GM06990 (cell line): ENCODE data around the gene SETMAR.
"Not testable (repeated sequence)": the region's sequence is repeated elsewhere in the genome, so short reads cannot be mapped to it uniquely, and the experiment has no call there.

Source experiments
- DNase-seq: peaks from one replicate; pipeline ENCODE4 v3.0.0-alpha.2; 2011; ENCODE audit not compliant: insufficient read length; ENCODE audit errors: extremely low read depth
- H3K27me3 ChIP-seq: replicated peaks from 2 replicates; pipeline ENCODE4 v1.6.0; 2011; ENCODE audit warnings: low read length; ENCODE audit not compliant: control insufficient read depth, insufficient read depth
- H3K36me3 ChIP-seq: 2 replicates; pipeline ENCODE4 v1.5.1; 2011; ENCODE audit warnings: low read length; ENCODE audit not compliant: control insufficient read depth, insufficient read depth
- H3K4me3 ChIP-seq: replicated peaks from 2 replicates; pipeline ENCODE4 v1.5.1; 2011; ENCODE audit warnings: low read depth, mild to moderate bottlenecking, control low read depth, low read length
- CTCF ChIP-seq: IDR thresholded peaks from 2 replicates; pipeline ENCODE4 v1.5.1; 2011; ENCODE audit warnings: low read length, control low read depth, mild to moderate bottlenecking, inconsistent platforms; ENCODE audit not compliant: insufficient read depth, poor library complexity, severe bottlenecking

The SETMAR gene

GRCh38 chr3:4292301-4292700, 10.9 kb upstream of the SETMAR start:
- Histone ChIP-seq H3K4me3 (no peak overlapping the region), H3K27me3 (no peaks in the 10 kb centered on the region), H3K36me3 (no peaks in the 10 kb centered on the region)
- TF ChIP-seq CTCF = no peak
- DNase-seq = no peak

GRCh38 chr3:4294616-4295327, 8.4 kb upstream of the SETMAR start:
- TF ChIP-seq CTCF = no peak
- no peak overlapping the region for H3K4me3 ChIP-seq

GRCh38 chr3:4296454-4296853, 6.7 kb upstream of the SETMAR start:
- not testable (repeated sequence) for DNase-seq, H3K4me3 ChIP-seq, H3K36me3 ChIP-seq, H3K27me3 ChIP-seq

More at GRCh38 chr3:4294616-4295327, 8.4 kb upstream of the SETMAR start:
- no peak for DNase-seq
- Histone ChIP-seq H3K36me3 (no peaks in the 10 kb centered on the region), H3K27me3 (no peaks in the 10 kb centered on the region)

GRCh38 chr3:4297486-4297885, 5.7 kb upstream of the SETMAR start:
- H3K27me3 ChIP-seq = no peaks in the 10 kb centered on the region
- H3K4me3 ChIP-seq = no peak overlapping the region
- no peak for DNase-seq
- no peaks in the 10 kb centered on the region for H3K36me3 ChIP-seq
- TF ChIP-seq CTCF = no peak

GRCh38 chr3:4302747-4303146, 422 bp upstream of the SETMAR start:
- no peak for TF ChIP-seq CTCF
- no peaks in the 10 kb centered on the region for H3K36me3 ChIP-seq
- peak overlapping the region; percentile 74; the same call in 1 of the 2 replicates for H3K4me3 ChIP-seq
- no peaks in the 10 kb centered on the region for H3K27me3 ChIP-seq
- DNase-seq = no peak

- DNase-seq, H3K27me3 ChIP-seq, H3K4me3 ChIP-seq, H3K36me3 ChIP-seq: not testable (repeated sequence)
Measured at GRCh38 chr3:4305210-4305609, 2.0 kb downstream of the SETMAR start.

- no peaks in the 10 kb centered on the region for H3K27me3 ChIP-seq
- no peak for TF ChIP-seq CTCF
- DNase-seq = no peak
- no peaks in the 10 kb centered on the region for H3K36me3 ChIP-seq
- H3K4me3 ChIP-seq = no peak overlapping the region
Measured at GRCh38 chr3:4306091-4306490, 2.9 kb downstream of the SETMAR start.
